D341Med (cell line): ENCODE results near the gene POLR3K.

ENCODE experiments used
- DNase-seq: peaks from one replicate; pipeline ENCODE4 v3.0.0; 2012; ENCODE audit warnings: low spot score

Gene POLR3K

DNA sequence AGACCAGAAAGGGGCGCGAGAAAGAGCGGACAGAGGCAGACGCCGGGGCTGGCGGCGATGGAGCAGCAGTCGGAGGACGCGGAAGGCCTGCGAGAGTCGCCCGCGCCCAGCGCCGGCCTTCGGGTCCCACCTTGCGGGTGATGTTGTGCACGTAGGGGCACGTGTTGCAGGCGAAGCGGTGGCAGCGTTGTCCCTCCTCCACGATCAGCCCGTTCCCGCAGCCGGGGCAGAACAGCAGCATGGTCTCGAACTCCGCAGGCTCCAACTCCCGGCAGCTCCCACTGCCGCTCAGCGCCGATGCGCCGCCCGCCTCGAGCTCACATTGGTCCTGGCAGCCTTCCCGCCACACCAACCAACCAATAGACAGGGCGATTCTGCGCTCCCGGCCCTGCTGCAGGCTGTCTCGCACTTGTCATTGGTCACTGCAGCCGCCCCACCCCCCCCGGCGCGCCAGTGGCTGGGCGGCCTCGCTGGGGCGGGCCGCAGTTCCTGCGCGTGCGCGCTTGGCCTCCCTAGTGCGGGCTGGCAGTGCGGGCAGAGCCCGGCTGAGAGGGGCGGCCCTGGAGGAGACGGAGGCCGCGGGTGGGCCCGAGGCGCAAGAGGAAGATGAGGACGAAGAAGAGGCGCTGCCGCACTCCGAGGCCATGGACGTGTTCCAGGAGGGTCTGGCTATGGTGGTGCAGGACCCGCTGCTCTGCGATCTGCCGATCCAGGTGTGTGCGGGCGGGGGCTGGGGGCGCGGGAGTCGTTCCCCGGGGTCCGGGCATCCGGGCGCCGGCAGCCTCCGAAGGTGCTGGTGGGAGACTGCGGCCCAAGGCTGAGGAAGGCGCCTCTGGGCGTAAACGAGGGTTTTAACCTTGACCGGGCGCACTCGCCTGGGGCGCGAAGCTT, at the start of gene POLR3K, which contains the start of gene SNRNP25:
Gene POLR3K (minus strand): TSS at position 263 of the 891 bp plus-strand sequence. CDS start 22 bp downstream, at position 241.
Gene SNRNP25 (plus strand): TSS at position 483 of the 891 bp plus-strand sequence. CDS start 189 bp downstream, at position 672.
- peak; percentile 99 for DNase-seq

DNA sequence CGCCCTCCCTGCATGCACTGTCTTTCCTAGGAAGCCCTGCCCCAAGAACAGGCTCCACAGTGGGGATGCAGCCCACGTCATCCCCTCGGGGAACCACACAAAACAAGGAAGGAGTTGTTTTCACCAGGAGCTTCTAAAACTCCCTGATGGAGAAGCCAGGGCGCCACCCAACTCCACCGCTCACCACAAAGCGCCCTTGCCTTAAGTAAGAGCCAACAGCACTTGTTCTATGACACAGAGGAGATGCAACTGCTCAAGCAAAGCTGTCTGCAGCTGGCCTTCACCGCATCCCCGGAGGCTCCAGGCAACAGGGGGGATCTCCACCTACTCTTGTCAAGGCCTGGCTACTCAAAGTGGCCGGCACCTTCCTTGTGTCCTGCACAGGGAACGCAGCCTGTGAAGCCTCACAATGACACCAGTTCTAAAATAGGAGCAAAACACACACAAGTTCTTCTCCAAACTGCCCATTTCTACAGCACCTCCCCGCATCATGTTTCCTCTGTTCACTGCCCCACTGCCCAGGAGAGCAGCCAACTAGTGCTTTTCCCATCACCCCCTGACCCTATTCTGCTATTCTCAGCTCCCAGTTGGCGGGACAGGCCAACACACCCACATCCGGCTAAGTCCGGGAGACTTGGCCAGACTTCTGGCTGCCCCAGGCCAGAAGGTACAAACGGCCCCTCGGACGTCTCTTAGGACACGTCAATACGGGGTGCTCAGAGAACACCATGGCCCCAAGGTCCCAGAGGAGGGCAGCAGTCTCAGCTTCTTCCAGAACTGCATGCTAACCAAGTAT, 48.9 kb upstream of the POLR3K start:
- no peak for DNase-seq

GRCh38 chr16:101586-101985, 48.2 kb upstream of the POLR3K start:
- DNase-seq, result no peak

DNA sequence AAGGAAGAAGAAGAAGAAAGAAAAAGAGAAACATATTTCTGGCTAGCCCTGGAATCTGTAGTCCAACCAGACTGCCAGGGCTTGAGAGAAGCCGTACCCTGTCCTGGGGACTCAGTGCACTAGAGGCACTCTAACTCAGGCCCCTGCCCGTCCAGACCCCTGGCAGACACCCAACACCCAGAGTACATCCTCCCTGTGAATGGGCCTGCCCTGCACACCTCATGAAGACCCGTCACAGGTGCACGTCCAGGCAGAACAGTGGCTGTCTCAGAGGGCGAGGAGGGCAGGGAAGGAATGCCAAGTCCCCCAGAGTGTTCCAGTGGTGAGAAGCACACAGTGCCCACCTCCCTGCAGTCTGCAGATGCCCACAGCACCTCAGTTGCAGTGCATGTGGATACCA, 47.6 kb upstream of the POLR3K start:
- no peak for DNase-seq

GRCh38 chr16:97822-98221, 44.4 kb upstream of the POLR3K start:
- no peak for DNase-seq

DNA sequence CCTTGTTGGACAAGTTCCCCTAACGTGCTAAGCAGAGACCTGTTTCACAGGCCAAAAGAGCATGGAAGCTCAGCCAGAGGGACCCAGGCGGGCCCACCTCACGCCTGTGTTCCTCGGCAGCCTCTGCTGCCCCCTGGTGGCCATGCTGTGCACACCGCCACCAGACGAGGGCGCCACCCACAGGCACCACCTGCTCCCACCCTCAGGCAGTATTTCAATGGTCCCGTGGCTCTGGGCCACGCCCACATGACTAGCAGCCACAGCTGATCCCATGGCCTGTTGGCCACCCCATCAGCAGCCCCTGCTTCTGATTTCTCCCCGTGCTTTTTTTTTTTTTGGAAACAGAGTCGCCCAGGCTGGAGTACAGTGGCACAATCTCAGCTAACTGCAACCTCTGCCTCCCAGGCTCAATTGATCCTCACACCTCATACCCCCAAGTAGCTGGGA, 43.5 kb upstream of the POLR3K start:
- DNase-seq, result peak; percentile 93

DNA sequence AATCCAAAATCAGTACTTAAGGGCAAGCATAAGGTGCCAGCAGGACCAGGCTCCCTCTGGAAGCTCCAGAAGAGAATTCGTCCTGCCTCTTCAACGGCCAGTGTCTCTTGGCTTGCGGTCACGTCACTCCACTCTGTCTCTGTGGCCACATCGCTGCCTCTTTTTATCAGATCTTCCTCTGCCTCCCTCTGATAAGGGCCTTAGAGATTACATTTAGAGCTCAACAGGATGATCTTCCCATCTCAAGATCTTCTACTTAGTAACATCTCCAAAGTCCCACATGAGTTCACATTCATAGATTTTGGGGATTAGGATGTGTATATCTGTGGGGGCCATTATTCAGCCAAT, 41.5 kb upstream of the POLR3K start:
- DNase-seq, result no peak

GRCh38 chr16:92431-93339, 39.3 kb upstream of the POLR3K start:
- no peak for DNase-seq

- DNase-seq, result no peak
These were observed 38.1 kb upstream of the POLR3K start for GRCh38 chr16:91484-91883.

DNA sequence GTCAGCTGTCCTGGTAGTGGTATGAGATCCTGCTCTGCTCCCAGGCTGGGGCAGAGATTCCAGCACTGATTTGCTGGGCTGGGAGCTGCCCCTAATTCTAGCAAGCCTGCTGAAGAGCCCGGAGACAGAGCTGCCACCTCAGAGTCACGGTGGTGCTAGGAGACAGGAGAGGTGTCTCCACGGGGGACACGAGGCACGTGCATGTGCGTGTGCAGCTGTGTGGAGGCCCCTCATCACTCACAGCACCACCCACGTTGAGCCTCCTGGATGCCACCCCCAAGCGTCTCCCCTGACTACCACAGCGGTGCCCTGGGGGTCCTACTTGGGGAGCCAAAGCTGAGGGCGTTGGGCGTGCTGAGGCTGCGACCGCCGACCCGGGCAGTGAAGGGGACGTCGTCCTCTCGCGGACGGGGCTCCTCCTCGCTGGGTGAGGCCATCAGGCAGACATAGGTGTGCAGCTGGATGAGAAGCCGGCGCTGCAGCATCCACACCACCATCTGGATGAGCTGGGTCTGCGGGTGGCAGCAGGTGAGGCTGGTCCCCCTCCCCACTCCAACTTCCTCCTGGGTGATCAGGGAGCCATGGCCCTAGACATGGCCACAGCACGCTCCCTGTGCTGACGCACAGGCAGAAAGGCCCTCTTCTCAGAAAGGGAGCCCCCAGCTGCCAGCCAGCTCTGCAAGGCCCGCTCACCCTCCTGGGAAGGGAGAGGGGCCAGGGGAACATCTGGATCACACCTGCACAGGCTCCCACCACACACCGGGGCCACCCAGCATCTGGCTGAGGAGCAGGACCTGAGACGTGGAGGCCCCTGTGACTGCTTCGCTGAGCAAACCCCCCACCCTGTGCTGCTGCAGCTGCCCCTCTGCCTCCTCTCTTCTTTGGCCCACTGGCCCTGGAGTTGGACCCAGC, 36.2 kb upstream of the POLR3K start:
- no peak for DNase-seq

DNA sequence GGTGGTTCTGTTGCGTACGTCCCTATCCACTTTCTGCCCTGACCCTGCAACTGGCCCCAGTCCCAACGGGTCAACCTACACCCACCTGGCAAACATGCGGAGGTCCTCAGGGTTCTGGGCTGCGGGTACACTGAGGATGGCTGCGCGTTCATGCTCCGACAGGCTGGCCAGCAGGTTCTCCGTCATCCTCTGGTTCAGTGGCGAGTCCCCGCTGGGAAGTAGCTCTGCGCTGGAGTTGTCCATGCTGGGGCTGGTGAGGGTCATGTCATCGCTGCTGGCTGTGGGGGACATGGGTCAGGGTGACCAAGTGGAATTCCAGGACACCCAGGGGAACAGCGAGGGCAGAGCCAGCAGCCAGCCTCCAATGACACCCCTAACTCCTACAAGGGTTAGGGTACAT, 35.2 kb upstream of the POLR3K start:
- DNase-seq, result no peak

GRCh38 chr16:86483-86952, 33.1 kb upstream of the POLR3K start:
- DNase-seq, result no peak

- no peak for DNase-seq
These were observed 32.5 kb upstream of the POLR3K start for GRCh38 chr16:85865-86264.

DNA sequence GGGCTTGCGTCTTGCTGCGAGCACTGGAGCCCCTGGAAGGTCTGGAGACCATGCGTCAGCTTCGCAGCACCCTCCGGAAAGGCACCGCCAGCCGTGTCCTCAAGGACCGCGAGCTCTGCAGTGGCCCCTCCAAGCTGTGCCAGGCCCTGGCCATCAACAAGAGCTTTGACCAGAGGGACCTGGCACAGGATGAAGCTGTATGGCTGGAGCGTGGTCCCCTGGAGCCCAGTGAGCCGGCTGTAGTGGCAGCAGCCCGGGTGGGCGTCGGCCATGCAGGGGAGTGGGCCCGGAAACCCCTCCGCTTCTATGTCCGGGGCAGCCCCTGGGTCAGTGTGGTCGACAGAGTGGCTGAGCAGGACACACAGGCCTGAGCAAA, 32.0 kb upstream of the POLR3K start:
- DNase-seq, result no peak

DNA sequence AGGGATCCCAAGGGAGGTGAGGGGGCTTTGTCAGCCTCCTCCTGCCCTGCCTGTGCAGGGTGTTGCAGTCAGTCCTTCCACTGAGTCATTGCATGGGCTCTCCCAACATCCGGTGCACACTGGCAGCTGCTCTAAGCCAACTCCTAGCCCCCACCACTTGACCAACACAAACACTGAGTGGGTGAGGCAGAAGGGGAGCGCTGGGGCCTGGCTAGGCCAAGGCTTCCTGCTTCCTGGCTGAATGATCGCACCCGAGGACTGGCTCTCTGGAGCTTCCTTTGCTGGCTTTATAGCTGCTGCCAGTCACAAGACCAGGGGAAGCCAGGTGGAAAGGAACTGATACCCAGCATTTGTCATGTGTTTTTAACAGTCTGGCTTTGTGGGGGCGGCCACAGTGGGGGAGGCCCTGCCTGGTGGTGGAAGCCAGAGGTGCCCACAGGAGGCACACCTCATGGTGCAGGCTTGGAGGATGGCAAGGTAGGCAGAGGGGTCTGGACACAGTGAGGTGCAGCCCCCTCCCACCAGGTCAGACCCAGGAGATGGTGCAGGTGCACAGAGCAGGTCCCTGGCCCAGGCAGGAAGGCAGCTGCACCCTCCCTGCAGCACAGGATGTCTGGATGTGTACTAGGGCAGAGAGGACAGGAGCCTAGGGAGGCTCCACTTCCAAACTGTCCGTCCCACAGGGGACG, 31.5 kb upstream of the POLR3K start:
- DNase-seq, result no peak

- no peak for DNase-seq
These were observed 30.6 kb upstream of the POLR3K start for GRCh38 chr16:83781-84615.

GRCh38 chr16:83060-83603, 29.7 kb upstream of the POLR3K start:
- no peak for DNase-seq

DNA sequence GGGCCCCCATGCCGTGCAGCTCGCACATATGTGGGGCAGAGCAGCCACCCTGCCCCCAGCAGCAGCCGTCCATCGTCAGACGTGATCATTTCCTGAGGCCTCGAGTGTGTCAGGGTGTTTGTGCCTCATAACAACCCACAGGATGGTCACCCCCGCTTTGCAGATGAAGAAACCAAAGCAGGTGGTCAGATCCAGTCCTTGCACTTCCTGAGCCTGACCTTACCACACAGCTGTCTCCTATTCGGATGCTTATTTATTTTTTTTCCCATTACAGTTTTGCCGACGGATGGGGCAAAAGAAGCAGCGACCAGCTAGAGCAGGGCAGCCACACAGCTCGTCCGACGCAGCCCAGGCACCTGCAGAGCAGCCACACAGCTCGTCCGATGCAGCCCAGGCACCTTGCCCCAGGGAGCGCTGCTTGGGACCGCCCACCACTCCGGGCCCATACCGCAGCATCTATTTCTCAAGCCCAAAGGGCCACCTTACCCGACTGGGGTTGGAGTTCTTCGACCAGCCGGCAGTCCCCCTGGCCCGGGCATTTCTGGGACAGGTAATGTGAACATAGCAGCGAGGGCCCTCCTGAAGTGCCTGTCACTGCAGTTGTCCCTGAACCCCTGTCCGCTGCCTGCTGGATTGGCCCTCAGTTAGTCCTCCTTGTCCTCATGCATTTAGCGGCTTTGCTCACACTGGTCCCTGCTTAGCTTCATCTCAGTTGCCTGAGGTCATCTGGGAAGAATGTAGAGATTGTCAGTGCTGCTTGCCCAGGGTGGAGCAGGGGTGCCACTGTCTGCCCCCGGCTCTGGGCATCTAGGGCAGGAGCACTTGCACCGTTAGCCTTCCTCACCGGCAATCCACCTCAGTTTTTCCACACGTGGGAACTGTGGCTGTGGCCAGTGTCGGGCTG, 26.0 kb upstream of the POLR3K start:
- no peak for DNase-seq
